Amniotic epithelial cell (primary cell): ENCODE measurements around the gene NGDN.
A peak's percentile ranks its signal among the peaks of the same experiment; 100 is the strongest.
"Not testable (repeated sequence)": the region's sequence is repeated elsewhere in the genome, so short reads cannot be mapped to it uniquely, and the experiment has no call there.

Experiments used
- DNase-seq: peaks from one replicate; pipeline ENCODE4 v3.0.0-alpha.2; 2010; ENCODE audit warnings: low read depth

Gene NGDN

GRCh38 chr14:23469127-23469905 is at the start of gene NGDN:
Gene NGDN, plus strand, starts transcription at chr14:23469703. Its CDS starts 13 bp downstream, at chr14:23469716.
- peak; percentile 100 for DNase-seq

- DNase-seq: no peak
These were observed 47.9 kb upstream of the NGDN start for GRCh38 chr14:23421594-23421993.

- no peak for DNase-seq
These were observed 45.8 kb upstream of the NGDN start for GRCh38 chr14:23423657-23424056.

GRCh38 chr14:23425169-23425568 is 44.3 kb upstream of the NGDN start:
- no peak for DNase-seq

- DNase-seq: not testable (repeated sequence)
These were observed 43.7 kb upstream of the NGDN start for GRCh38 chr14:23425798-23426197.

- DNase-seq: no peak
These were observed 40.6 kb upstream of the NGDN start for GRCh38 chr14:23428686-23429495.

GRCh38 chr14:23430016-23430722 is 39.3 kb upstream of the NGDN start:
- DNase-seq: no peak

- peak; percentile 1 for DNase-seq
These were observed 38.8 kb upstream of the NGDN start for GRCh38 chr14:23430723-23431085.

GRCh38 chr14:23431486-23431885 is 38.0 kb upstream of the NGDN start:
- no peak for DNase-seq

GRCh38 chr14:23432102-23432925 is 37.2 kb upstream of the NGDN start:
- DNase-seq: no peak

GRCh38 chr14:23432946-23433345 is 36.6 kb upstream of the NGDN start:
- no peak for DNase-seq

- no peak for DNase-seq
These were observed 36.0 kb upstream of the NGDN start for GRCh38 chr14:23433457-23433856.

GRCh38 chr14:23434488-23435222 is 34.8 kb upstream of the NGDN start:
- no peak for DNase-seq

GRCh38 chr14:23435543-23436326 is 33.8 kb upstream of the NGDN start, which contains the start of gene MYH7:
Gene MYH7, minus strand, starts transcription at chr14:23435660. Its CDS starts 1,928 bp downstream, at chr14:23433732.
- no peak for DNase-seq

GRCh38 chr14:23436327-23437132 is 33.0 kb upstream of the NGDN start:
- peak; percentile 3 for DNase-seq

- no peak for DNase-seq
These were observed 32.1 kb upstream of the NGDN start for GRCh38 chr14:23437133-23438100.

GRCh38 chr14:23438101-23438971 is 31.2 kb upstream of the NGDN start:
- DNase-seq: no peak
